Tibial nerve (tissue), 4 donors: ENCODE measurements around the gene PARN. TPM values are rescaled to one million over a fixed set of nuclear protein-coding genes. Genes with fewer than 3 reads are reported as not detected.

ENCODE experiments used
- DNase-seq, 2 donors: peaks; one replicate each; pipeline ENCODE4 v3.0.0-alpha.2; 2019; ENCODE audit warnings: low spot score in 2 of 2
- H3K27ac ChIP-seq, 4 donors: fragments of 200-600 bp; sonication (generic) in 3 of 4; one replicate each; pipeline ENCODE4 v1.5.1; 2017 to 2019; ENCODE audit warnings: mild to moderate bottlenecking in 1 of 4
- H3K27me3 ChIP-seq, 2 donors: fragments of 200-600 bp; sonication (generic) in 1 of 2; one replicate each; pipeline versions ENCODE4 v1.5.1 to v1.6.0; 2017 to 2019
- H3K36me3 ChIP-seq, 3 donors: fragments of 200-600 bp; sonication (generic); one replicate each; pipeline ENCODE4 v1.5.1; 2018 to 2019
- H3K4me1 ChIP-seq, 4 donors: fragments of 200-600 bp; sonication (generic) in 3 of 4; one replicate each; pipeline ENCODE4 v1.5.1; 2017 to 2019
- H3K4me3 ChIP-seq, 4 donors: fragments of 200-600 bp; sonication (generic) in 3 of 4; one replicate each; pipeline ENCODE4 v1.5.1; 2017 to 2019; ENCODE audit warnings: mild to moderate bottlenecking in 1 of 4, moderate library complexity in 1 of 4
- H3K9me3 ChIP-seq, 4 donors: fragments of 200-600 bp; sonication (generic) in 3 of 4; one replicate each; pipeline ENCODE4 v1.5.1; 2017 to 2019
- EP300 ChIP-seq, 2 donors: sonication (generic); formaldehyde crosslinking; IDR thresholded peaks; one replicate each; pipeline ENCODE4 v1.6.1; 2017; ENCODE audit warnings: antibody characterized with exemption in 2 of 2, mild to moderate bottlenecking in 1 of 2
- POLR2A ChIP-seq, 2 donors: fragments of 450-650 bp; IDR thresholded peaks; one replicate each; pipeline ENCODE4 v1.6.1; 2017; ENCODE audit warnings: antibody characterized with exemption in 2 of 2, mild to moderate bottlenecking in 2 of 2, moderate library complexity in 2 of 2
- WGBS, 2 donors: methylation state at CpG; one replicate each; pipeline ENCODE4 v1.1.5; 2018; 5-methylcytosine and 5-hydroxymethylcytosine counted together
- total RNA-seq, 4 donors: library from RNA; depleted of rRNA; stranded (reverse); fragments of >200 nt; gene quantifications; one replicate each; pipeline ENCODE4 v1.1.0, GENCODE V29; 2016
- TF ChIP-seq, protein P1 (sequence below), 5 experiments: fragments of 200-600 bp in 3 of 5; fragments of 450-650 bp in 2 of 5; sonication (generic) in 3 of 5; IDR thresholded peaks; one replicate each; pipeline ENCODE4 v1.5.1; 2016 to 2019; ENCODE audit warnings: antibody characterized with exemption in 5 of 5, mild to moderate bottlenecking in 3 of 5, moderate library complexity in 2 of 5

The PARN gene
- total RNA-seq, 4 donors from 2014 or later, result 36.5 to 49.8 (median 40.6) TPM

DNA sequence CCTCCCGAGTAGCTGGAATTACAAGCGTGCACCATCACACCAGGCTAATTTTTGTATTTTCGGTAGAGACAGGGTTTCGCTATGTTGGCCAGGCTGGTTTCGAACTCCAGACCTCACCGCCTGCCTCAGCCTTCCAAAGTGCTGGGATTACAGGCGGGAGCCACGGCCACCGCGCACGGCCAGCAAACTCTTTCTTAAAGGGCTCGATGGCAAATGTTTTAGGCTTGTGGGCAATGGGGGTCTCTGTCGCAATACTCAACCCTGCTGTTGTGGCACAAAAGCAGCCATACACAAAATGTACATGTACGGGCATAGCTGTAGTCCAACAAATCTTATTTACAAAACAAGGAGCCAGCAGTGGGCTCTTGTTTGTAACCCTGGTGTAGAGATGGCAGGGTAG, 18.4 kb downstream of the PARN start:
- Histone ChIP-seq H3K27me3 (no peaks in the 10 kb centered on the region), H3K36me3 (peaks cover 2 to 94% (median 6%) of the 10 kb centered on the region in 3 donors), H3K9me3 (no peaks in the 10 kb centered on the region), H3K27ac (no peak overlapping the region), H3K4me1 (peaks cover 0 to 8% (median 3%) of the 10 kb centered on the region in 4 donors), H3K4me3 (no peak overlapping the region)
- 97 to 98% methylated on average over 14 of the region's 14 CpGs for WGBS, 2 donors
- no peak for DNase-seq
- TF ChIP-seq, protein P1, sequence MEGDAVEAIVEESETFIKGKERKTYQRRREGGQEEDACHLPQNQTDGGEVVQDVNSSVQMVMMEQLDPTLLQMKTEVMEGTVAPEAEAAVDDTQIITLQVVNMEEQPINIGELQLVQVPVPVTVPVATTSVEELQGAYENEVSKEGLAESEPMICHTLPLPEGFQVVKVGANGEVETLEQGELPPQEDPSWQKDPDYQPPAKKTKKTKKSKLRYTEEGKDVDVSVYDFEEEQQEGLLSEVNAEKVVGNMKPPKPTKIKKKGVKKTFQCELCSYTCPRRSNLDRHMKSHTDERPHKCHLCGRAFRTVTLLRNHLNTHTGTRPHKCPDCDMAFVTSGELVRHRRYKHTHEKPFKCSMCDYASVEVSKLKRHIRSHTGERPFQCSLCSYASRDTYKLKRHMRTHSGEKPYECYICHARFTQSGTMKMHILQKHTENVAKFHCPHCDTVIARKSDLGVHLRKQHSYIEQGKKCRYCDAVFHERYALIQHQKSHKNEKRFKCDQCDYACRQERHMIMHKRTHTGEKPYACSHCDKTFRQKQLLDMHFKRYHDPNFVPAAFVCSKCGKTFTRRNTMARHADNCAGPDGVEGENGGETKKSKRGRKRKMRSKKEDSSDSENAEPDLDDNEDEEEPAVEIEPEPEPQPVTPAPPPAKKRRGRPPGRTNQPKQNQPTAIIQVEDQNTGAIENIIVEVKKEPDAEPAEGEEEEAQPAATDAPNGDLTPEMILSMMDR (IDR thresholded peaks at IDR 0.05), result no peak
- no peak for TF ChIP-seq EP300 (IDR thresholded peaks at IDR 0.05)
- no peak for TF ChIP-seq POLR2A (IDR thresholded peaks at IDR 0.05)

DNA sequence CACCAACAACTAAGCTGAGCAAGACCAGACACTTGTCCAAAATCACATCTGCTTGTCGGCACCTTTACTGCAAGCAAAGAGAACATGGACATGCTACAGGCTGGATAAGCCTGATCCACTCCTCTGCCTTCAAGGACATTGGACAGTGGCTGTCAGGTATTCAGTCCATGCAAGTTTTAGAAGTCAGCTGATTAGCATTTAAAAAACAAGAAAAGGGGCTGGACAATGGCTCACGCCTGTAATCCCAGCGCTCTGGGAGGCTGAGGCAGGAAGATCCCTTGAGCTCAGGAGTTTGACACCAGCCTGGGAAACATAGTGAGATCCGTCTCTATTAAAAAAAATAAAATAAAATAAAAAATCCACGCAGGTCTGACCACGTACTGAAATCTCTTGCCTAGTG, 20.3 kb downstream of the PARN start:
- Histone ChIP-seq H3K9me3 (no peaks in the 10 kb centered on the region), H3K27ac (peak overlapping the region in 1 of 4 donors; percentile 39), H3K36me3 (peaks cover 2 to 94% (median 10%) of the 10 kb centered on the region in 3 donors), H3K4me1 (peaks cover 0 to 8% (median 3%) of the 10 kb centered on the region in 4 donors), H3K27me3 (no peaks in the 10 kb centered on the region), H3K4me3 (no peak overlapping the region)
- no peak for DNase-seq
- TF ChIP-seq EP300 (IDR thresholded peaks at IDR 0.05) (no peak), POLR2A (IDR thresholded peaks at IDR 0.05) (no peak)
- TF ChIP-seq, protein P1 (IDR thresholded peaks at IDR 0.05), result no peak
- WGBS, 2 donors, result 94 to 96% methylated on average over 6 of the region's 6 CpGs

DNA sequence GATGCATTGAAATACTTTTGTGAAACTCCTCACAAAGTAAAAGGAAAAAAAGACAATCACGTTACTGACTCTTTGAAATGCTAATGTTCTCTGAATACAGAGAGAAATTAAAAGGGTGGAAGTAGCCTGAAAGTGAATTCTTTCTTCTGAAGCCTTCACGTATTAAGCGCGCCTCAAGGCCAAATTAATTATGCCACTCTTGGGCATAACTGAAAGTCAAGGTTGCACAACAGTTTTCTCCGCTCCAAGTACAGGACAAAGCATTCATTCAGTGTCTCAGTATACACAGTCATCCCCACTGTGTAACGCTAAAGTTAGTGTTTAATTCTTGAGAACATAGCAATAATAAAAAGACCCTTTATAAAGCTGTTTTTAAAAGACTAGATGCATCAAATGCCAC, 21.5 kb downstream of the PARN start:
- TF ChIP-seq POLR2A (IDR thresholded peaks at IDR 0.05) (no peak), EP300 (IDR thresholded peaks at IDR 0.05) (no peak)
- TF ChIP-seq, protein P1 (IDR thresholded peaks at IDR 0.05), result no peak
- no peak overlapping the region for H3K4me3 ChIP-seq
- WGBS, 2 donors, result 53 to 60% methylated on average over 6 of the region's 6 CpGs
- no peak for DNase-seq
- no peaks in the 10 kb centered on the region for H3K27me3 ChIP-seq
- peaks cover 2 to 95% (median 16%) of the 10 kb centered on the region in 3 donors for H3K36me3 ChIP-seq
- H3K4me1 ChIP-seq, result peaks cover 0 to 8% (median 3%) of the 10 kb centered on the region in 4 donors
- peak overlapping the region in 3 of 4 donors; percentile 1 to 66 (median 39) for H3K27ac ChIP-seq
- no peaks in the 10 kb centered on the region for H3K9me3 ChIP-seq

DNA sequence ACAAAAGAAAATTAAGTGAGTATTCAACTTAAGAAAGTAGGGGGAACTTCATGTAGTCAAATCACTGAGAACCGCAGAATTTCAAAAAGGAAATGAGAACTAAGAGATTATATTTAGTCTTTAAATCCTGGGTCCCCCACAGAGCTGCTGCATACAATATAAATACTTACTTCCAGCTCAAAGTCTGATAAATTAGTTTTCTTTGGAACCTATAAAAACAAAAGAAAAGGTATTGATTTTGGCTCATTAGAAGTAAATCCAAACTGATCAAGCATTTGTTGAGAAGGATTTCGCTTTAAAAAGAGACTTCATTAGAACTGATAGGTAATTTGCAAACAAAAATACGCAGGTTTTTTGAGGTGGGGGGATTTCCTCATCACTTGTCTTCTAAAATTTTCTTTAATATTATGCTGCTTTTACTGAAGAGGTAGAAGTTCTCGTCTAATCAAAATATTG, 21.9 kb downstream of the PARN start:
- H3K9me3 ChIP-seq, result no peaks in the 10 kb centered on the region
- H3K27me3 ChIP-seq, result no peaks in the 10 kb centered on the region
- TF ChIP-seq, protein P1 (IDR thresholded peaks at IDR 0.05), result no peak
- TF ChIP-seq EP300 (IDR thresholded peaks at IDR 0.05) (no peak), POLR2A (IDR thresholded peaks at IDR 0.05) (no peak)
- DNase-seq, result no peak
- 87 to 91% methylated on average over 4 of the region's 4 CpGs for WGBS, 2 donors
- peaks cover 0 to 8% (median 3%) of the 10 kb centered on the region in 4 donors for H3K4me1 ChIP-seq
- H3K4me3 ChIP-seq, result no peak overlapping the region
- peak overlapping the region in 1 of 4 donors; percentile 66 for H3K27ac ChIP-seq
- H3K36me3 ChIP-seq, result peaks cover 2 to 96% (median 19%) of the 10 kb centered on the region in 3 donors

DNA sequence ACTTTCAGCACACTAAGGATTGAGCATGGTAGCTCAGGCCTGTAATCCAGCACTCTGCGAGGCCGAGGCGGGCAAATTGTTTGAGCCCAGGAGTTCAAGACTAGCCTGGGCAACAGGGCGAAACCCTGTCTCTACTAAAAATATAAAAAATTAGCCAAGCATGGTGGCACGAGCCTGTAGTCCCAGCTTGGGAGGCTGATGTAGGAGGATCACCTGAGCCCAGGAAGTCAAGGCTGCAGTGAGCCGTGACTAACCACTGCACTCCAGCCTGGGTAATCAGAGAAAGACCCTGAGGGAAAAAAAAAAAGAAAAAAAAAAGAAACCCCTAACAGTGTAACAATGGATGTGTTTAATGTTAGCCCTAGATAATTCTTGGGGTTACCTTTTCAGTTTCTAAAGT, 24.0 kb downstream of the PARN start:
- no peak for DNase-seq
- H3K9me3 ChIP-seq, result no peaks in the 10 kb centered on the region
- peaks cover 0 to 8% (median 3%) of the 10 kb centered on the region in 4 donors for H3K4me1 ChIP-seq
- peaks cover 0 to 98% (median 28%) of the 10 kb centered on the region in 3 donors for H3K36me3 ChIP-seq
- H3K27ac ChIP-seq, result no peak overlapping the region
- H3K27me3 ChIP-seq, result no peaks in the 10 kb centered on the region
- no peak overlapping the region for H3K4me3 ChIP-seq
- TF ChIP-seq EP300 (IDR thresholded peaks at IDR 0.05) (no peak), POLR2A (IDR thresholded peaks at IDR 0.05) (no peak)
- TF ChIP-seq, protein P1 (IDR thresholded peaks at IDR 0.05), result no peak
- 82 to 89% methylated on average over 6 of the region's 6 CpGs for WGBS, 2 donors
